Esophagus squamous epithelium (tissue), 5 donors: ENCODE data around the gene MED13L. TPM values are rescaled to one million over a fixed set of nuclear protein-coding genes. Genes with fewer than 3 reads are reported as not detected.
A peak's percentile ranks its signal among the peaks of the same experiment; 100 is the strongest.

Source experiments
- DNase-seq: peaks from one replicate; lab custom pipeline; 2025; lab: John Stamatoyannopoulos, UW
- H3K27ac ChIP-seq, 4 donors: fragments of 200-600 bp; sonication (generic); one replicate each; pipeline ENCODE4 v1.5.1; 2016 to 2019; ENCODE audit warnings: mild to moderate bottlenecking in 1 of 4
- H3K27me3 ChIP-seq, 4 donors: fragments of 200-600 bp; sonication (generic); 1 replicate in 3 of 4; 2 replicates in 1 of 4; pipeline versions ENCODE4 v1.5.1 to v1.6.0; 2017 to 2021; ENCODE audit warnings: antibody characterized with exemption in 1 of 4
- H3K36me3 ChIP-seq, 3 donors: fragments of 200-600 bp; sonication (generic); one replicate each; pipeline ENCODE4 v1.5.1; 2016 to 2019
- H3K4me1 ChIP-seq, 3 donors: fragments of 200-600 bp; sonication (generic); one replicate each; pipeline ENCODE4 v1.5.1; 2017 to 2019
- H3K4me3 ChIP-seq, 4 donors: fragments of 200-600 bp; sonication (generic); 1 replicate in 3 of 4; 2 replicates in 1 of 4; pipeline ENCODE4 v1.5.1; 2016 to 2019; ENCODE audit warnings: mild to moderate bottlenecking in 2 of 4, moderate library complexity in 1 of 4
- H3K9me3 ChIP-seq, 3 donors: fragments of 200-600 bp; sonication (generic); one replicate each; pipeline ENCODE4 v1.5.1; 2016 to 2019
- CTCF ChIP-seq, 6 experiments: fragments of 450-650 bp in 4 of 6; fragments of 200-600 bp in 2 of 6; sonication (generic) in 2 of 6; IDR thresholded peaks; one replicate each; pipeline ENCODE4 v1.5.1; 2016 to 2019; ENCODE audit warnings: antibody characterized with exemption in 6 of 6, mild to moderate bottlenecking in 4 of 6, moderate library complexity in 4 of 6
- POLR2A ChIP-seq, 4 donors: fragments of 450-650 bp; IDR thresholded peaks; one replicate each; pipeline ENCODE4 v1.6.1; 2017; ENCODE audit warnings: antibody characterized with exemption in 4 of 4, mild to moderate bottlenecking in 4 of 4, moderate library complexity in 3 of 4
- WGBS, 2 donors: methylation state at CpG; one replicate each; pipeline ENCODE4 v1.1.5; 2018; 5-methylcytosine and 5-hydroxymethylcytosine counted together
- intact Hi-C: fragments of 100-400 bp; cut with DNase I; formaldehyde crosslinking; loops from one replicate; pipeline ENCODE4 v1.15.0; 2022
- total RNA-seq, 4 donors: library from RNA; depleted of rRNA; stranded (reverse); fragments of >200 nt; gene quantifications; one replicate each; pipeline ENCODE4 v1.1.0, GENCODE V29; 2016
- donor health status: DM: yes; HTN: yes; CAD: no.

MED13L gene
- total RNA-seq, 4 donors from 2014 or later = 52.2 to 137 (median 62.1) TPM

GRCh38 chr12:115930336-115930735 is 347.2 kb downstream of the MED13L start:
- no peak for TF ChIP-seq CTCF (IDR thresholded peaks at IDR 0.05)
- no peak for TF ChIP-seq POLR2A (IDR thresholded peaks at IDR 0.05)
- H3K4me1 ChIP-seq = no peaks in the 10 kb centered on the region
- no peaks in the 10 kb centered on the region for H3K9me3 ChIP-seq
- H3K27me3 ChIP-seq = no peaks in the 10 kb centered on the region
- DNase-seq = no peak
- intact Hi-C loops = no loop called here
- no peak overlapping the region for H3K4me3 ChIP-seq
- H3K27ac ChIP-seq = no peak overlapping the region
- no peaks in the 10 kb centered on the region for H3K36me3 ChIP-seq
- 52 to 68% methylated on average over 5 of the region's 5 CpGs for WGBS, 2 donors

- TF ChIP-seq CTCF (IDR thresholded peaks at IDR 0.05) = no peak
- TF ChIP-seq POLR2A (IDR thresholded peaks at IDR 0.05) = no peak
- intact Hi-C loops = no loop called here
- peaks cover 0 to 21% (median 0%) of the 10 kb centered on the region in 4 donors for H3K27me3 ChIP-seq
- H3K9me3 ChIP-seq = peaks cover 0 to 10% (median 8%) of the 10 kb centered on the region in 3 donors
- 65 to 79% methylated on average over 4 to 5 of the region's 8 CpGs for WGBS, 2 donors
- no peak overlapping the region for H3K4me3 ChIP-seq
- H3K4me1 ChIP-seq = no peaks in the 10 kb centered on the region
- no peak overlapping the region for H3K27ac ChIP-seq
- no peak for DNase-seq
- no peaks in the 10 kb centered on the region for H3K36me3 ChIP-seq
These were observed 351.3 kb downstream of the MED13L start for GRCh38 chr12:115926037-115926670.

- 73 to 79% methylated on average over 3 to 4 of the region's 5 CpGs for WGBS, 2 donors
- H3K9me3 ChIP-seq = peaks cover 0 to 10% (median 8%) of the 10 kb centered on the region in 3 donors
- TF ChIP-seq POLR2A (IDR thresholded peaks at IDR 0.05) = no peak
- no peak for TF ChIP-seq CTCF (IDR thresholded peaks at IDR 0.05)
- H3K27ac ChIP-seq = no peak overlapping the region
- intact Hi-C loops = no loop called here
- H3K4me3 ChIP-seq = no peak overlapping the region
- H3K4me1 ChIP-seq = no peaks in the 10 kb centered on the region
- H3K36me3 ChIP-seq = no peaks in the 10 kb centered on the region
- DNase-seq = no peak
- H3K27me3 ChIP-seq = peaks cover 0 to 33% (median 0%) of the 10 kb centered on the region in 4 donors
These were observed 353.6 kb downstream of the MED13L start for GRCh38 chr12:115923851-115924250.

- Histone ChIP-seq H3K36me3 (no peaks in the 10 kb centered on the region), H3K27ac (no peak overlapping the region), H3K4me3 (no peak overlapping the region), H3K9me3 (peaks cover 0 to 10% (median 8%) of the 10 kb centered on the region in 3 donors), H3K27me3 (peaks cover 0 to 41% (median 0%) of the 10 kb centered on the region in 4 donors), H3K4me1 (no peaks in the 10 kb centered on the region)
- peak in 2 of 6 experiments; percentile 9 to 44 for TF ChIP-seq CTCF (IDR thresholded peaks at IDR 0.05)
- TF ChIP-seq POLR2A (IDR thresholded peaks at IDR 0.05) = no peak
- intact Hi-C loops = no loop called here
- WGBS, 2 donors = 71 to 74% methylated on average over 8 of the region's 8 CpGs
- no peak for DNase-seq
These were observed 354.4 kb downstream of the MED13L start for GRCh38 chr12:115922952-115923564.
